ENCODE measurements around the gene ZNF582.
"Not testable (repeated sequence)": the region's sequence is repeated elsewhere in the genome, so short reads cannot be mapped to it uniquely, and the experiment has no call there.

Gene ZNF582

DNA sequence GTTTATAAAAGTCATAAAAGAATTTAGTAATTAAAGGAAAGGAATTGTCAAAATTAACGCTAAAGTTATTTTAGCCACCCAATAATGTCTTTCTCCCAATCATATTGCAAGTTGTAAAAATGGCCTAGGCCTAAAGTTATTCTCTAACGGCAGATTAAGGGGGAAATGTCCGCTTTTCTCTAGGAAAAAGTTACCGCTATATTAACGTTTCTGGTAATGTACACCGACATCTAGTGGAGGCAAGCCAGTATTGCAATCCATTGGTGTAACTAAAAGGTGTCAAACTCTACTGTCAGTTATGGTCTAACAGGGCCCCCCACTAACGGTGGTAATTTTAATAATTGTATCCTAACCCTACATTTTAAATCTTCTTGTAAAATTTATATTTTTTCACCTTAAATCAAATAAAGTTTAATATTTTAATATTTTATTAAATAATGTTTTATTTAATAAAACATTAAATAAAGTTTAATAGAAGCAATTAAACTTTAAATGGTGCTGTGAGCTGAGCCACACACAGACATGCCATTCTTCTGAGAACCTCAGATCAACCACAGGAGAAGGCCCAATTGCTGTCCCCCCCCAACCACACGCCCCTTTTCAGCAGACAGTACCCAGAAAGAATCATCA lies 42.8 kb downstream of the ZNF582 start:
- DNase-seq = peak; percentile 64

- DNase-seq = peak; percentile 50
Measured at GRCh38 chr19:56348289-56348877, 45.0 kb downstream of the ZNF582 start.

DNA sequence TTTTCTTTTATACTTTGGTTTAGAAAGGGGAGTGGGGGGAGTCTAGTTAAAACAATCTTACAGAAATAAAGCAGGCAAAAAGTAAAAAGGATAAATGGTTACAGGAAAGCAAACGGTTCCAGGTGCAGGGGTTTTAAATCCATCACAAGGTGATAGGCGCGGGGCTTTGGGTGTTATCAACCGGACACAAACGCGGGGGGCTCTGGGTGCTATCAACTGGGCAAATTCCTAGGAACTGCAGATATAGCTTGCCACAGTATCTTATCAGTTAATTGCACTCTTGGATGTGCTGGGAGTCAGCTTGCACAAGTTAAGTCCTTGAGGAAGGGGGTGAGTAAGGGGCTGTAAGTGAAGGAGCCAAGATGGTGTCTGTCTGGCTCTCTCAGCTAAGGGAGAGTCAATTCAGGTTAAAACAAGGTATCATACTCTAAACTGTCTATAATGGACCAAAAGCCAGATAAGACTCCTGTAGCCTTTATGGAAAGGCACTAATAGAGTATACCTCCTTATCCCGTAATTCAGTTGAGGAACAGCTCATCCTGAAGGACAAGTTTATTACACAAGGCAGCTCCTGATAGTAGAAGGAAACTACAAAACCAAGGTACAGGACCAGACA lies 46.1 kb downstream of the ZNF582 start:
- no peak for DNase-seq

- no peak for DNase-seq
Measured at GRCh38 chr19:56341948-56342347, 51.4 kb downstream of the ZNF582 start.

- not testable (repeated sequence) for DNase-seq
Measured at GRCh38 chr19:56339031-56339430, 54.3 kb downstream of the ZNF582 start.

- not testable (repeated sequence) for DNase-seq
Measured at GRCh38 chr19:56337077-56337476, 56.3 kb downstream of the ZNF582 start.

- DNase-seq = not testable (repeated sequence)
Measured at GRCh38 chr19:56335371-56335770, 58.0 kb downstream of the ZNF582 start.

DNA sequence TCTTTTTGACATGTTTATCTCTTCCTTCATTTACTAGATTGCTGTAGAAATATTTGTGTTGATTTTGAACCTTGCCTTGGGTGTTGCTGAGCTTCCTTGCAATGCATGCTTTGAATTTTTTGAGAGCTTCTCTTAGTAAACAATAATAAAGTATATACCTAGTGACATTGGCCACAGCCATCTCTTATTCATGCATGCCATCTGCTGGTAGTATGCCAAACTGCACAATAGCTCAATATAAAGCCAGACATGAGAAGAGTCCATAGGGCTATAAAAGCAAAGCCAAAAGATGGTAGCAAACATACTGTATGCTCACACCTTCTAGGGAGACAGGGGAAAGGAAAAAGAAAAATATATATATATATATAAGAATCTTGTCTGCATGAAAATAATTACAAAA lies 59.8 kb downstream of the ZNF582 start:
- peak; percentile 49 for DNase-seq
